H1 (cell line): Measurements from ENCODE around the gene OR2T34. TPM values are rescaled to one million over a fixed set of nuclear protein-coding genes. Genes with fewer than 3 reads are reported as not detected.

ENCODE experiments used
- CTCF ChIA-PET: fragments of 300-600 bp; sonication (Branson Sonifier 250); formaldehyde crosslinking; loops from one replicate; lab custom pipeline; 2021; ENCODE audit not compliant: partially characterized antibody; lab: Charles Lee
- POLR2A ChIA-PET: fragments of 300-600 bp; sonication (Branson Sonifier 250); formaldehyde crosslinking; loops from one replicate; lab custom pipeline; 2021; ENCODE audit warnings: inconsistent platforms; ENCODE audit not compliant: partially characterized antibody; lab: Charles Lee
- DNase-seq, 2 experiments: peaks; one replicate each; pipeline versions ENCODE4 v3.0.0 to v3.0.0-alpha.2; 2010 to 2022; ENCODE audit warnings: low spot score in 2 of 2, low read depth in 1 of 2, mixed read lengths in 1 of 2
- FAIRE-seq: peaks from 2 replicates; lab custom pipeline; 2011; peaks lifted over from hg19 to GRCh38; lab: Jason Lieb, UNC
- H2AFZ ChIP-seq: 2 replicates; pipeline ENCODE4 v1.8.1; 2012; ENCODE audit warnings: low read length, inconsistent platforms
- H2AK5ac ChIP-seq: 2 replicates; pipeline ENCODE4 v1.6.1; 2013; ENCODE audit warnings: low read depth, low read length
- H2BK120ac ChIP-seq: replicated peaks from 2 replicates; pipeline ENCODE3; 2013; ENCODE audit warnings: low read depth, low read length, inconsistent platforms
- H2BK12ac ChIP-seq: 2 replicates; pipeline ENCODE4 v1.6.1; 2013; ENCODE audit warnings: low read depth, low read length
- H2BK15ac ChIP-seq: 2 replicates; pipeline ENCODE4 v1.6.1; 2013; ENCODE audit warnings: low read length
- H2BK20ac ChIP-seq: 2 replicates; pipeline ENCODE4 v1.6.1; 2013; ENCODE audit warnings: low read length
- H2BK5ac ChIP-seq: 2 replicates; pipeline ENCODE4 v1.6.1; 2013; ENCODE audit warnings: low read depth, low read length
- H3K14ac ChIP-seq: 2 replicates; pipeline ENCODE4 v1.6.1; 2013; ENCODE audit warnings: inconsistent platforms; ENCODE audit not compliant: insufficient read length
- H3K18ac ChIP-seq: 2 replicates; pipeline ENCODE4 v1.6.1; 2013; ENCODE audit warnings: low read length; ENCODE audit errors: extremely low read depth
- H3K23ac ChIP-seq: 2 replicates; pipeline ENCODE4 v1.6.1; 2013; ENCODE audit warnings: inconsistent platforms; ENCODE audit not compliant: insufficient read length
- H3K23me2 ChIP-seq: 2 replicates; pipeline ENCODE4 v1.6.1; 2013; ENCODE audit warnings: low read depth, low read length
- H3K27ac ChIP-seq: 2 replicates; pipeline ENCODE4 v1.6.1; 2011; ENCODE audit warnings: low read depth, low read length, inconsistent platforms
- H3K27me3 ChIP-seq, 4 experiments: replicated peaks in 1 of 4; 1 replicate in 1 of 4; 2 replicates in 3 of 4; pipeline versions ENCODE4 v1.6.1 to v1.8.1; 2011 to 2013; ENCODE audit warnings: low read length in 3 of 4, mild to moderate bottlenecking in 3 of 4, inconsistent platforms in 2 of 4, mixed read lengths in 2 of 4, moderate library complexity in 1 of 4; ENCODE audit not compliant: control insufficient read depth in 3 of 4, insufficient read depth in 3 of 4; ENCODE audit errors: extremely low read depth in 1 of 4
- H3K36me3 ChIP-seq, 4 experiments: 2 replicates each; pipeline versions ENCODE4 v1.6.1 to v1.8.1; 2011 to 2013; ENCODE audit warnings: mild to moderate bottlenecking in 4 of 4, low read length in 3 of 4, moderate library complexity in 2 of 4, control low read depth in 1 of 4, inconsistent platforms in 1 of 4; ENCODE audit not compliant: insufficient read depth in 4 of 4, control insufficient read depth in 2 of 4
- H3K4ac ChIP-seq: replicated peaks from 2 replicates; pipeline ENCODE3; 2013; ENCODE audit warnings: low read length, low read depth, mixed read lengths, inconsistent platforms; ENCODE audit not compliant: insufficient read length
- H3K4me1 ChIP-seq, 4 experiments: replicated peaks in 1 of 4; 1 replicate in 1 of 4; 2 replicates in 3 of 4; pipeline versions ENCODE4 v1.6.1 to v1.8.1; 2011 to 2013; ENCODE audit warnings: low read length in 3 of 4, inconsistent platforms in 2 of 4, mixed read lengths in 1 of 4; ENCODE audit not compliant: insufficient read depth in 4 of 4, control insufficient read depth in 3 of 4
- H3K4me2 ChIP-seq, 2 experiments: 2 replicates each; pipeline versions ENCODE4 v1.6.1 to v1.8.1; 2011 to 2013; ENCODE audit warnings: low read depth in 2 of 2, low read length in 2 of 2, control low read depth in 1 of 2, inconsistent platforms in 1 of 2, mild to moderate bottlenecking in 1 of 2; ENCODE audit not compliant: insufficient read depth in 1 of 2
- H3K4me3 ChIP-seq, 4 experiments: fragments of 200-600, 300-600 bp in 1 of 4; sonication (generic), shearing (Covaris generic), sonication (Bioruptor Twin) in 1 of 4; 2 replicates each; pipeline versions ENCODE4 v1.5.1 to v1.8.1; 2011 to 2016; ENCODE audit warnings: low read length in 4 of 4, low read depth in 3 of 4, control low read depth in 2 of 4, inconsistent platforms in 2 of 4, mild to moderate bottlenecking in 2 of 4, mixed read lengths in 1 of 4, moderate library complexity in 1 of 4; ENCODE audit not compliant: insufficient read depth in 2 of 4; ENCODE audit errors: extremely low read depth in 1 of 4
- H3K56ac ChIP-seq: replicated peaks from 2 replicates; pipeline ENCODE3; 2013; ENCODE audit warnings: low read depth, mild to moderate bottlenecking, mixed read lengths, low read length, inconsistent platforms; ENCODE audit not compliant: insufficient read length
- H3K79me1 ChIP-seq: 2 replicates; pipeline ENCODE4 v1.6.1; 2013; ENCODE audit warnings: low read depth, low read length, control low read depth
- H3K79me2 ChIP-seq, 2 experiments: 2 replicates each; pipeline versions ENCODE4 v1.6.1 to v1.8.1; 2012 to 2013; ENCODE audit warnings: low read length in 2 of 2, mild to moderate bottlenecking in 2 of 2, inconsistent platforms in 1 of 2; ENCODE audit not compliant: insufficient read depth in 2 of 2, control insufficient read depth in 1 of 2
- H3K9ac ChIP-seq, 4 experiments: replicated peaks in 1 of 4; 1 replicate in 1 of 4; 2 replicates in 3 of 4; pipeline versions ENCODE4 v1.6.1 to v1.8.1; 2011 to 2013; ENCODE audit warnings: low read depth in 3 of 4, low read length in 3 of 4, control low read depth in 2 of 4, mild to moderate bottlenecking in 2 of 4, moderate library complexity in 2 of 4, inconsistent platforms in 1 of 4; ENCODE audit errors: extremely low read depth in 1 of 4
- H3K9me3 ChIP-seq, 2 experiments: 2 replicates each; pipeline versions ENCODE4 v1.6.1 to v1.8.1; 2012 to 2013; ENCODE audit warnings: mild to moderate bottlenecking in 2 of 2, moderate library complexity in 2 of 2, control low read depth in 1 of 2, inconsistent platforms in 1 of 2, low read depth in 1 of 2, low read length in 1 of 2, mixed read lengths in 1 of 2; ENCODE audit not compliant: insufficient read depth in 2 of 2
- H4K20me1 ChIP-seq, 2 experiments: replicated peaks in 1 of 2; 2 replicates each; pipeline versions ENCODE3 to v1.8.1; 2011 to 2013; ENCODE audit warnings: inconsistent platforms in 2 of 2, low read length in 2 of 2, mild to moderate bottlenecking in 1 of 2; ENCODE audit not compliant: insufficient read depth in 2 of 2, control insufficient read depth in 1 of 2
- H4K5ac ChIP-seq: 2 replicates; pipeline ENCODE4 v1.6.1; 2013; ENCODE audit warnings: low read length, low read depth, mixed read lengths, inconsistent platforms; ENCODE audit not compliant: insufficient read length
- H4K8ac ChIP-seq: 2 replicates; pipeline ENCODE4 v1.8.0; 2013; ENCODE audit warnings: mild to moderate bottlenecking, moderate library complexity, low read length, inconsistent platforms; ENCODE audit not compliant: insufficient read depth; ENCODE audit errors: extremely low read depth
- H4K91ac ChIP-seq: replicated peaks from 2 replicates; pipeline ENCODE3; 2013; ENCODE audit warnings: low read length, mixed read lengths, inconsistent platforms; ENCODE audit not compliant: insufficient read length
- CEBPB ChIP-seq: IDR thresholded peaks from 2 replicates; pipeline ENCODE4 v1.6.1; 2012; ENCODE audit warnings: low read depth, low read length
- JUN ChIP-seq: IDR thresholded peaks from 2 replicates; pipeline ENCODE4 v1.6.1; 2011; ENCODE audit warnings: low read depth, mild to moderate bottlenecking, improper control_type of control experiment, low read length
- POLR2A ChIP-seq, 2 experiments: IDR thresholded peaks; 1 replicate in 1 of 2; 2 replicates in 1 of 2; pipeline ENCODE4 v1.6.1; 2011; ENCODE audit warnings: low read depth in 2 of 2, low read length in 2 of 2, mild to moderate bottlenecking in 2 of 2; ENCODE audit errors: control extremely low read depth in 1 of 2
- POU5F1 ChIP-seq: IDR thresholded peaks from 2 replicates; pipeline ENCODE4 v1.6.1; 2011; ENCODE audit warnings: low read depth, mild to moderate bottlenecking, low read length, moderate library complexity
- RNF2 ChIP-seq: fragments of 200-900, 300-1000 bp; sonication (generic); IDR thresholded peaks from 2 replicates; pipeline ENCODE4 v1.7.1; 2016; ENCODE audit warnings: borderline replicate concordance, low read depth, mild to moderate bottlenecking, antibody characterized with exemption, low read length; ENCODE audit not compliant: poor library complexity, severe bottlenecking; ENCODE audit errors: missing control alignments
- TBP ChIP-seq: IDR thresholded peaks from 2 replicates; pipeline ENCODE4 v1.6.1; 2011; ENCODE audit warnings: low read depth, low read length, improper control_type of control experiment
- WGBS, 2 experiments: shearing (Covaris generic) in 1 of 2; methylation state at CpG; one replicate each; pipeline versions ENCODE4 v1.1.6 to v1.1.7; 2013 to 2015; ENCODE audit warnings: low lambda C conversion rate in 2 of 2, mixed read lengths in 2 of 2, inconsistent platforms in 1 of 2, low coverage in 1 of 2, missing lambda C conversion rate in 1 of 2; ENCODE audit not compliant: insufficient replicate concordance in 2 of 2, insufficient coverage in 1 of 2, insufficient read length in 1 of 2; ENCODE audit errors: extremely low coverage in 1 of 2, missing lambda C conversion rate in 1 of 2; 5-methylcytosine and 5-hydroxymethylcytosine counted together
- polyA plus RNA-seq, 7 experiments: library from polyadenylated mRNA; depleted of rRNA in 3 of 7; stranded (reverse) in 5 of 7; unstranded in 2 of 7; fragments of >200 nt in 5 of 7; fragments of 200-250 nt in 2 of 7; gene quantifications; 1 replicate in 5 of 7; 2 replicates in 1 of 7; 4 replicates in 1 of 7; pipeline versions ENCODE4 v1.2.1 to v1.2.3, GENCODE V29; 2011 to 2013; ENCODE audit warnings: missing spikeins in 2 of 7, mixed read lengths in 2 of 7
- total RNA-seq: library from RNA; stranded (reverse); fragmentation: NEBNext Ultra II Directional; extraction: Animal tissue kit (Norgen Biotek cat#: 25700); gene quantifications from 2 replicates; pipeline ENCODE4 v1.2.1, GENCODE V29; 2021

OR2T34 gene
- total and polyA plus RNA-seq, 2 of the 8 experiments (the other 6 are each of a cell fraction or from before 2014, with no cell fraction given), result not detected

- Histone ChIP-seq H3K56ac (no peak overlapping the region), H3K23ac (no peak overlapping the region), H3K4me3 (no peak overlapping the region)
- WGBS, 2 experiments, result 94% methylated on average over 2 of the region's 2 CpGs; no CpG with 5 or more reads in 1 of the 2 experiments
- TF ChIP-seq RNF2, result no peak
- no peak for TF ChIP-seq CEBPB
- no peak for TF ChIP-seq JUN
- no peak for TF ChIP-seq TBP
- TF ChIP-seq POU5F1, result no peak
- TF ChIP-seq POLR2A (IDR thresholded peaks at IDR 0.05; ENCODE audit: control extremely low read depth in 1 of 2, low read depth in 2 of 2, low read length in 2 of 2), result no peak
- TF ChIP-seq, all 59 proteins: peak for 0
- Histone ChIP-seq H3K36me3 (no peaks in the 10 kb centered on the region), H2BK20ac (no peak overlapping the region), H3K18ac (no peak overlapping the region), H2BK120ac (no peak overlapping the region), H4K5ac (no peak overlapping the region), H3K4me1 (no peaks in the 10 kb centered on the region), H2AFZ (no peak overlapping the region), H2BK15ac (no peak overlapping the region), H4K8ac (no peak overlapping the region), H2BK12ac (no peak overlapping the region), H3K79me1 (no peaks in the 10 kb centered on the region), H2BK5ac (no peak overlapping the region), H3K23me2 (no peaks in the 10 kb centered on the region), H4K20me1 (no peaks in the 10 kb centered on the region), H3K9ac (no peak overlapping the region), H2AK5ac (no peak overlapping the region), H3K9me3 (peaks cover 58 to 68% of the 10 kb centered on the region in 2 experiments), H3K27me3 (no peaks in the 10 kb centered on the region), H3K14ac (no peak overlapping the region), H4K91ac (no peak overlapping the region), H3K4me2 (no peak overlapping the region), H3K4ac (no peak overlapping the region), H3K79me2 (no peaks in the 10 kb centered on the region), H3K27ac (no peak overlapping the region)
- no peak for DNase-seq
- FAIRE-seq, result no peak
- ChIA-PET POLR2A (no interaction called here), CTCF (no interaction called here)
Measured at GRCh38 chr1:248596615-248597014, 22.1 kb upstream of the OR2T34 start.
